Uterus (tissue), 4 donors: ENCODE results near the gene E2F2. TPM values are rescaled to one million over a fixed set of nuclear protein-coding genes. Genes with fewer than 3 reads are reported as not detected.

ENCODE experiments used
- DNase-seq, 2 donors: peaks; one replicate each; pipeline ENCODE4 v3.0.0-alpha.2; 2019 to 2020
- H3K27ac ChIP-seq, 2 donors: fragments of 200-600 bp; sonication (generic); 1 replicate in 1 of 2; 2 replicates in 1 of 2; pipeline ENCODE4 v1.5.1; 2016 to 2018
- H3K27me3 ChIP-seq, 2 donors: fragments of 200-600 bp; sonication (generic); one replicate each; pipeline ENCODE4 v1.5.1; 2018 to 2019; ENCODE audit warnings: control low read depth in 1 of 2
- H3K36me3 ChIP-seq, 2 donors: fragments of 200-600 bp; sonication (generic); one replicate each; pipeline ENCODE4 v1.5.1; 2019; ENCODE audit warnings: control low read depth in 1 of 2
- H3K4me1 ChIP-seq, 2 donors: fragments of 200-600 bp; sonication (generic); one replicate each; pipeline ENCODE4 v1.5.1; 2018 to 2019; ENCODE audit warnings: control low read depth in 1 of 2
- H3K4me3 ChIP-seq, 2 donors: fragments of 200-600 bp; sonication (generic); 1 replicate in 1 of 2; 2 replicates in 1 of 2; pipeline ENCODE4 v1.5.1; 2018 to 2019; ENCODE audit warnings: mild to moderate bottlenecking in 1 of 2
- H3K9me3 ChIP-seq, 2 donors: fragments of 200-600 bp; sonication (generic); one replicate each; pipeline ENCODE4 v1.5.1; 2019; ENCODE audit warnings: control low read depth in 1 of 2
- CTCF ChIP-seq, 4 experiments: fragments of 200-600 bp in 2 of 4; fragments of 450-650 bp in 2 of 4; sonication (generic) in 2 of 4; IDR thresholded peaks; one replicate each; pipeline ENCODE4 v1.5.1; 2016 to 2019; ENCODE audit warnings: antibody characterized with exemption in 4 of 4, mild to moderate bottlenecking in 2 of 4, moderate library complexity in 1 of 4
- POLR2A ChIP-seq, 2 donors: fragments of 450-650 bp; IDR thresholded peaks; one replicate each; pipeline ENCODE4 v1.6.1; 2016; ENCODE audit warnings: antibody characterized with exemption in 2 of 2, mild to moderate bottlenecking in 1 of 2, moderate library complexity in 1 of 2
- intact Hi-C: fragments of 100-400 bp; cut with DNase I; formaldehyde crosslinking; loops from one replicate; pipeline ENCODE4 v1.15.1; 2023; ENCODE audit warnings: low total_unique reads
- total RNA-seq, 4 donors: library from RNA; depleted of rRNA in 3 of 4; stranded (reverse); fragments of >200 nt in 3 of 4; gene quantifications; one replicate each; pipeline versions ENCODE4 v1.1.0 to v1.2.4, GENCODE V29; 2014 to 2023
- donor health status: DM: yes; HTN: yes; CAD: no.

E2F2 gene
- total RNA-seq, 4 donors from 2014 or later, result 0.12 to 4.4 TPM; not detected in 2

GRCh38 chr1:23555986-23556634 is 25.1 kb upstream of the E2F2 start:
- Histone ChIP-seq H3K27me3 (no peaks in the 10 kb centered on the region), H3K4me1 (peaks cover 0 to 4% of the 10 kb centered on the region in 2 donors), H3K27ac (peak overlapping the region; percentile 82 to 90), H3K36me3 (no peaks in the 10 kb centered on the region), H3K4me3 (no peak overlapping the region), H3K9me3 (no peaks in the 10 kb centered on the region)
- intact Hi-C loops, result no loop called here
- TF ChIP-seq CTCF (IDR thresholded peaks at IDR 0.05), result no peak
- no peak for TF ChIP-seq POLR2A (IDR thresholded peaks at IDR 0.05)
- no peak for DNase-seq

- Histone ChIP-seq H3K36me3 (no peaks in the 10 kb centered on the region), H3K9me3 (no peaks in the 10 kb centered on the region), H3K4me3 (peak overlapping the region; percentile 16 to 74), H3K4me1 (peaks cover 0 to 4% of the 10 kb centered on the region in 2 donors), H3K27me3 (no peaks in the 10 kb centered on the region), H3K27ac (peak overlapping the region; percentile 82 to 90)
- intact Hi-C loops, result no loop called here
- TF ChIP-seq CTCF (IDR thresholded peaks at IDR 0.05) (no peak), POLR2A (IDR thresholded peaks at IDR 0.05) (no peak)
- no peak for DNase-seq
Measured at GRCh38 chr1:23555270-23555985, 24.4 kb upstream of the E2F2 start.

GRCh38 chr1:23554481-23555269 is 23.6 kb upstream of the E2F2 start:
- TF ChIP-seq CTCF (IDR thresholded peaks at IDR 0.05) (peak in 3 of 4 experiments; percentile 23 to 39 (median 37)), POLR2A (IDR thresholded peaks at IDR 0.05) (peak; percentile 73 to 84)
- Histone ChIP-seq H3K9me3 (no peaks in the 10 kb centered on the region), H3K4me1 (peaks cover 0 to 4% of the 10 kb centered on the region in 2 donors), H3K27me3 (no peaks in the 10 kb centered on the region), H3K36me3 (no peaks in the 10 kb centered on the region), H3K4me3 (peak overlapping the region; percentile 20 to 74), H3K27ac (peak overlapping the region; percentile 82 to 90)
- DNase-seq, result peak; percentile 73 to 84
- intact Hi-C loops, result no loop called here

- Histone ChIP-seq H3K27me3 (no peaks in the 10 kb centered on the region), H3K4me1 (peaks cover 0 to 4% of the 10 kb centered on the region in 2 donors), H3K9me3 (no peaks in the 10 kb centered on the region), H3K36me3 (no peaks in the 10 kb centered on the region), H3K27ac (peak overlapping the region; percentile 71 to 90), H3K4me3 (peak overlapping the region; percentile 20 to 74)
- TF ChIP-seq POLR2A (IDR thresholded peaks at IDR 0.05), result no peak
- no peak for DNase-seq
- intact Hi-C loops, result no loop called here
Measured at GRCh38 chr1:23554127-23554480, 23.1 kb upstream of the E2F2 start.

GRCh38 chr1:23553231-23554126 is 22.4 kb upstream of the E2F2 start:
- TF ChIP-seq CTCF (IDR thresholded peaks at IDR 0.05) (no peak), POLR2A (IDR thresholded peaks at IDR 0.05) (no peak)
- intact Hi-C loops, result no loop called here
- H3K27me3 ChIP-seq, result no peaks in the 10 kb centered on the region
- H3K36me3 ChIP-seq, result no peaks in the 10 kb centered on the region
- peak overlapping the region; percentile 71 to 90 for H3K27ac ChIP-seq
- DNase-seq, result no peak
- H3K4me3 ChIP-seq, result no peak overlapping the region
- H3K9me3 ChIP-seq, result no peaks in the 10 kb centered on the region
- H3K4me1 ChIP-seq, result peaks cover 0 to 4% of the 10 kb centered on the region in 2 donors
